SH-SY5Y (cell line): Measurements from ENCODE around the gene INPP4A.

ENCODE experiments used
- GATA2 ChIP-seq: IDR thresholded peaks from 2 replicates; pipeline ENCODE4 v1.6.1; 2011; ENCODE audit warnings: mild to moderate bottlenecking, low read depth, low read length
- GATA3 ChIP-seq: IDR thresholded peaks from 2 replicates; pipeline ENCODE4 v1.6.1; 2011; ENCODE audit warnings: low read depth, mild to moderate bottlenecking, low read length, moderate library complexity

DNA sequence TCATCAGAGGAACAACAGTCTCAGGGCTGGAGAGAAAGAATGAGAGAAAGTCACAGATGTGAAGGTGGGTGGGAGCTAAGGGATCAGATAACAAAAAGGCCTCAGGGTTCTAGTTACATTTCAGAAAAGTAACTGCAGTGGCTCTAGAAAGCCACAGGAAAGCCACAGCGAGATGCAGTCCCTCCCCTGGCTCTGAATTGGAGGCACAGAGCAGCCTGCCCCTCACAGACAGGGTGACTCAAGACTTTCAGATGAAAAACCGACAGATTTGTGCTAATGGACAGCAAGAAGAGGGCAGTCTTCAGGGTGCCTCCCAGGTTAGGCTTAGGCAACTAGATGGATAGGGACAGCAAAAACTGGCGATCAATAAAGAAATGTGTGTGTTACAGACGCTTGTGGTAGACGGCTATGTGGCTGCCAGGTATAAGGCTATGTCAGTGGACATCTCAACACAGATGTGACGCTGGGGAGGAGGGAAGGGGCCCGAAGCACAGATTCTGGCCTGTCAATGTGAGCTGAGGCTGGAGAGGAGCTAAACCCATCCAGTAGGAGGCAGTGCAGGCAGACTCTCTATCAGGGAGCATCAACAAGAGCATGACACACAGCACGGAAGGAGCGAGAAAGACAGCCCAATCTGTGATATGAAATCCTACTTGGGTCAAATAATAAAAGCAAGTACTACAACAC lies 189.9 kb downstream of the INPP4A start:
- TF ChIP-seq GATA3 (no peak), GATA2 (no peak)
